Esophagus muscularis mucosa (tissue), 4 donors: ENCODE measurements around the gene LTV1. TPM values are rescaled to one million over a fixed set of nuclear protein-coding genes. Genes with fewer than 3 reads are reported as not detected.

Experiments
- DNase-seq: peaks from one replicate; pipeline ENCODE4 v3.0.0-alpha.2; 2017; ENCODE audit errors: extremely low spot score
- H3K27ac ChIP-seq, 4 donors: fragments of 200-600 bp; sonication (generic); replicated peaks in 1 of 4; 1 replicate in 3 of 4; 2 replicates in 1 of 4; pipeline ENCODE4 v1.5.1; 2016 to 2019; ENCODE audit warnings: mild to moderate bottlenecking in 1 of 4
- H3K27me3 ChIP-seq, 4 donors: fragments of 200-600 bp; sonication (generic); one replicate each; pipeline versions ENCODE4 v1.5.1 to v1.6.0; 2016 to 2019
- H3K36me3 ChIP-seq, 4 donors: fragments of 200-600 bp; sonication (generic); one replicate each; pipeline ENCODE4 v1.5.1; 2016 to 2019
- H3K4me1 ChIP-seq, 4 donors: fragments of 200-600 bp; sonication (generic); one replicate each; pipeline ENCODE4 v1.5.1; 2016 to 2019
- H3K4me3 ChIP-seq, 4 donors: fragments of 200-600 bp; sonication (generic); 1 replicate in 2 of 4; 2 replicates in 2 of 4; pipeline ENCODE4 v1.5.1; 2016 to 2019; ENCODE audit warnings: mild to moderate bottlenecking in 4 of 4, moderate library complexity in 1 of 4
- H3K9me3 ChIP-seq, 4 donors: fragments of 200-600 bp; sonication (generic); 1 replicate in 3 of 4; 2 replicates in 1 of 4; pipeline ENCODE4 v1.5.1; 2016 to 2019
- CTCF ChIP-seq, 3 experiments: fragments of 200-600 bp in 2 of 3; fragments of 450-650 bp in 1 of 3; sonication (generic) in 2 of 3; IDR thresholded peaks; one replicate each; pipeline ENCODE4 v1.5.1; 2017 to 2019; ENCODE audit warnings: antibody characterized with exemption in 3 of 3, mild to moderate bottlenecking in 2 of 3, moderate library complexity in 1 of 3
- EP300 ChIP-seq: sonication (generic); formaldehyde crosslinking; IDR thresholded peaks from one replicate; pipeline ENCODE4 v1.6.1; 2017; ENCODE audit warnings: antibody characterized with exemption
- POLR2A ChIP-seq: fragments of 450-650 bp; IDR thresholded peaks from one replicate; pipeline ENCODE4 v1.6.1; 2017; ENCODE audit warnings: antibody characterized with exemption, moderate library complexity, mild to moderate bottlenecking, low read depth
- POLR2AphosphoS5 ChIP-seq, 2 donors: sonication (generic); formaldehyde crosslinking; IDR thresholded peaks; one replicate each; pipeline ENCODE4 v1.6.1; 2017; ENCODE audit warnings: antibody characterized with exemption in 2 of 2
- WGBS: methylation state at CpG from one replicate; pipeline ENCODE4 v1.1.5; 2018; 5-methylcytosine and 5-hydroxymethylcytosine counted together
- intact Hi-C: fragments of 100-400 bp; cut with DNase I; formaldehyde crosslinking; loops from one replicate; pipeline ENCODE4 v1.15.1; 2023
- total RNA-seq, 4 donors: library from RNA; depleted of rRNA; stranded (reverse); fragments of >200 nt; gene quantifications; one replicate each; pipeline versions ENCODE4 v1.1.0 to v1.2.1, GENCODE V29; 2016

The LTV1 gene
- total RNA-seq, 4 donors from 2014 or later = 15.0 to 20.0 (median 18.0) TPM

- Histone ChIP-seq H3K36me3 (peaks cover 77 to 100% (median 85%) of the 10 kb centered on the region in 4 donors), H3K4me1 (no peaks in the 10 kb centered on the region), H3K4me3 (no peak overlapping the region), H3K27me3 (no peaks in the 10 kb centered on the region), H3K9me3 (no peaks in the 10 kb centered on the region), H3K27ac (no peak overlapping the region)
- TF ChIP-seq POLR2A (no peak), EP300 (no peak), POLR2AphosphoS5 (IDR thresholded peaks at IDR 0.05) (no peak), CTCF (IDR thresholded peaks at IDR 0.05) (no peak)
- intact Hi-C loops = no loop called here
- WGBS = 96% methylated on average over 5 of the region's 5 CpGs
- DNase-seq = no peak
Observed at GRCh38 chr6:143857651-143858050, 14.5 kb downstream of the LTV1 start.

GRCh38 chr6:143859891-143860660 lies 16.9 kb downstream of the LTV1 start:
- Histone ChIP-seq H3K4me1 (no peaks in the 10 kb centered on the region), H3K36me3 (peaks cover 71 to 100% (median 86%) of the 10 kb centered on the region in 4 donors), H3K9me3 (no peaks in the 10 kb centered on the region), H3K27ac (no peak overlapping the region), H3K4me3 (no peak overlapping the region), H3K27me3 (no peaks in the 10 kb centered on the region)
- no peak for DNase-seq
- 94% methylated on average over 3 of the region's 3 CpGs for WGBS
- TF ChIP-seq POLR2AphosphoS5 (IDR thresholded peaks at IDR 0.05) (no peak), CTCF (IDR thresholded peaks at IDR 0.05) (no peak), POLR2A (no peak), EP300 (no peak)
- intact Hi-C loops = no loop called here

GRCh38 chr6:143863771-143864170 lies 20.6 kb downstream of the LTV1 start:
- Histone ChIP-seq H3K9me3 (no peaks in the 10 kb centered on the region), H3K36me3 (peaks cover 34 to 81% (median 56%) of the 10 kb centered on the region in 4 donors), H3K4me3 (no peak overlapping the region), H3K4me1 (no peaks in the 10 kb centered on the region), H3K27ac (no peak overlapping the region), H3K27me3 (no peaks in the 10 kb centered on the region)
- no peak for DNase-seq
- TF ChIP-seq POLR2AphosphoS5 (IDR thresholded peaks at IDR 0.05) = no peak
- TF ChIP-seq POLR2A = no peak
- no peak for TF ChIP-seq CTCF (IDR thresholded peaks at IDR 0.05)
- TF ChIP-seq EP300 = no peak
- intact Hi-C loops = no loop called here
- WGBS = 69% methylated on average over 2 of the region's 2 CpGs

- TF ChIP-seq POLR2A (no peak), POLR2AphosphoS5 (IDR thresholded peaks at IDR 0.05) (no peak), CTCF (IDR thresholded peaks at IDR 0.05) (no peak), EP300 (no peak)
- no peak for DNase-seq
- Histone ChIP-seq H3K36me3 (peaks cover 30 to 76% (median 52%) of the 10 kb centered on the region in 4 donors), H3K27ac (peak within 1 kb of the TSS in 1 of 4 donors; percentile 22), H3K27me3 (no peaks in the 10 kb centered on the region), H3K9me3 (no peaks in the 10 kb centered on the region), H3K4me1 (no peaks in the 10 kb centered on the region), H3K4me3 (no peak within 1 kb of the TSS)
- WGBS = 50% methylated on average over 1 of the region's 1 CpG
- intact Hi-C loops = no loop called here
Observed at GRCh38 chr6:143864234-143864633, 21.1 kb downstream of the LTV1 start, which contains the start of gene ZC2HC1B. TSS of gene ZC2HC1B (plus strand) at chr6:143864474. CDS start at chr6:143864540, 66 bp downstream.
